HTERT RPE-1 (cell line): ENCODE measurements around the gene TFRC.
"Not testable (repeated sequence)": the region's sequence is repeated elsewhere in the genome, so short reads cannot be mapped to it uniquely, and the experiment has no call there.

Experiments
- in situ Hi-C: fragments of 300-500 bp; cut with MboI; formaldehyde crosslinking; loops from 4 replicates; pipeline ENCODE4 v1.14.3; 2020; ENCODE audit warnings: low sequenced_read_pairs

TFRC gene

GRCh38 chr3:196007744-196008335 lies 74.0 kb downstream of the TFRC start:
- in situ Hi-C loops = no loop called here

- in situ Hi-C loops = not testable (repeated sequence)
Observed at GRCh38 chr3:196005338-196005737, 76.6 kb downstream of the TFRC start.

- in situ Hi-C loops = not testable (repeated sequence)
Observed at GRCh38 chr3:196004359-196005052, 77.4 kb downstream of the TFRC start.

- in situ Hi-C loops = no loop called here
Observed at GRCh38 chr3:196003611-196004010, 78.3 kb downstream of the TFRC start.

- in situ Hi-C loops = not testable (repeated sequence)
Observed at GRCh38 chr3:196002721-196003120, 79.2 kb downstream of the TFRC start.

GRCh38 chr3:196001240-196001639 lies 80.7 kb downstream of the TFRC start:
- in situ Hi-C loops = not testable (repeated sequence)

- in situ Hi-C loops = not testable (repeated sequence)
Observed at GRCh38 chr3:196000360-196000950, 81.4 kb downstream of the TFRC start.

GRCh38 chr3:195999896-196000295 lies 82.0 kb downstream of the TFRC start:
- in situ Hi-C loops = no loop called here
